HS-5 (cell line): ENCODE data around the gene EIF3D.

Experiments used
- DNase-seq: peaks from one replicate; pipeline ENCODE4 v3.0.0-alpha.2; 2012; ENCODE audit warnings: low read depth

The EIF3D gene, protein sequence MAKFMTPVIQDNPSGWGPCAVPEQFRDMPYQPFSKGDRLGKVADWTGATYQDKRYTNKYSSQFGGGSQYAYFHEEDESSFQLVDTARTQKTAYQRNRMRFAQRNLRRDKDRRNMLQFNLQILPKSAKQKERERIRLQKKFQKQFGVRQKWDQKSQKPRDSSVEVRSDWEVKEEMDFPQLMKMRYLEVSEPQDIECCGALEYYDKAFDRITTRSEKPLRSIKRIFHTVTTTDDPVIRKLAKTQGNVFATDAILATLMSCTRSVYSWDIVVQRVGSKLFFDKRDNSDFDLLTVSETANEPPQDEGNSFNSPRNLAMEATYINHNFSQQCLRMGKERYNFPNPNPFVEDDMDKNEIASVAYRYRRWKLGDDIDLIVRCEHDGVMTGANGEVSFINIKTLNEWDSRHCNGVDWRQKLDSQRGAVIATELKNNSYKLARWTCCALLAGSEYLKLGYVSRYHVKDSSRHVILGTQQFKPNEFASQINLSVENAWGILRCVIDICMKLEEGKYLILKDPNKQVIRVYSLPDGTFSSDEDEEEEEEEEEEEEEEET

DNA sequence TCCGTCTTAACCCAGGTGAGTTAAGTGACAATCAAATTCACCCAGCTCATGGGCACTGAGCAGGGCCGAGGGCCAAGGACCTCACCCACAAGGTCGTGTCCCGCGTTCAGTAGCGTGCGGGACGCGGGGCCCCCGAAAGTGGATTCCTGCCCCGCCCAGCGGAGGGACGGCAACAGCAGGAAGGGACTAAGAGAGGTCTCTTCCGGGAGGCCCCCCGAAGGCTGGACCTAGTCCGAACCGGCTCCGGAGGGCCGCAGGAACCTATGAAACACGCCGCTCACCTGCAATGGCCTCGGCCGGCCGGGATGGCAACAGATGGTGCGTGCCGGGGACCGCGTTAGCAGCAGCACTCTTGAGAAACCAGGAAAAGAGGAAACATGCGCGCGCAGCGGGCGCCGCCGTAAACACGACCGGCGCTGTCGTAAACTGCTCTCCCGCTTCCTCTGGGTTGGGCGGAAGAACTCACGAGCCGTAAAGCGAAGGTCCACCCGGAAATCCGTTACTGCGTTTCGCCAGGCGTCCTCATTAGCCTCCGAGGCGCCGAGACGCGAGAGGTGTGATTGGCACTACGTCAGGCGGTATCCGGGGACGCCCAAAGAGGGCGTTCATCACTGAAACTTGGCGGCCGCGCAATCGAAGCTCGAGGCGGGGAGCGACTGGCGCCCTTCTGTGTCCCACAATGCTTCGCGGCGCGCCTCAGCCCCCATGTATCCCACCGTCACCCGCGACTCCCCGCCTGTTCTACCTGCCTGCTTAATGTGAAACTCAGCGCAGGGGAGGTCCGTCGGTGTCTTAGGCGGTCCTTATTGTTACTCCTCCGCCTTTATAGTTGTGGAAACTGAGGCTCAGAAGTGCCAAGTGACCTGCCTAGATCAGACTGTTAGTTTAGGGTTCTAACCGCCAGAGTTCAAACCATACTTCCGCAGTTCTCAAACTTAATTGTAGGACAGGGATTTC, at the start of gene EIF3D:
Gene EIF3D (minus strand): TSS at position 372 of the 957 bp plus-strand sequence. CDS start 3,045 bp downstream, outside the sequence.
- DNase-seq: peak; percentile 96

DNA sequence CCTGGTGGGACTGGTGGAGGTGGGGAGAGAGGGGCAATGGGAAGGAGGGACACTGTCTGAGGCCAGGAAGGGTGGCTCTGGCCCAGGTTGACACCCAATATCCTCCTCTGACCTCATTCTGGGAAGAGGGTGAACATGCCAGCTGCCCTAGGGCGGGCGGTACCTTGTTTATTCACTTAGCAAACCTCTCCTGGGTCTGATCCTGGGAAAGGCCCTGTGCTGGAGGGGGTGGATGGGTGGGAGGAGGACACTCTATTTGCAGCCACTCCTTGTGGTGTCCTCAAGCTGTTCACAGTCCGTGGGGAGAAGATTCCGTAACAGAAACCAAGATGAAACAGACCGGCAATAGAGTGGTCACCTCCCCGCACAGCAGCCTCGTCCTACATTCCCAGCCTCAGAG, 49.7 kb upstream of the EIF3D start:
- no peak for DNase-seq

DNA sequence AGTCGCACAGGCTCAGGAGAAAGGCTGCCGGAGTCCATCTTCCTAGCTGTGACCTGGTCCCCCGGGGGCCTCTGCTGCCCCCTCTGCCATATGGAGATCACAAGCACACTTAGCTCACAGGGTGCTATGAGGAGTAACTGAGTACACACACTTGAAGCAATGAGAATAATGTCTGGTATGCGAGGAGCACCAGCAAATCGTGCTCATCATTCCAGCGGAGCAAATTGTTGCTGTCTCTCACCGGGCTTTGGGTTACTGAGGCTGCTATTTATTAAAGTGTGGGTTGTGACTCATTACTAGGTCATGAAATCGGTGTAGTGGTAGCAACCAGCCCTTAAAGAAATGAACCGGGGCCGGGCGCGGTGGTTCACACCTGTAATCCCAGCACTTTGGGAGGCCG, 48.1 kb upstream of the EIF3D start:
- DNase-seq: peak; percentile 90

DNA sequence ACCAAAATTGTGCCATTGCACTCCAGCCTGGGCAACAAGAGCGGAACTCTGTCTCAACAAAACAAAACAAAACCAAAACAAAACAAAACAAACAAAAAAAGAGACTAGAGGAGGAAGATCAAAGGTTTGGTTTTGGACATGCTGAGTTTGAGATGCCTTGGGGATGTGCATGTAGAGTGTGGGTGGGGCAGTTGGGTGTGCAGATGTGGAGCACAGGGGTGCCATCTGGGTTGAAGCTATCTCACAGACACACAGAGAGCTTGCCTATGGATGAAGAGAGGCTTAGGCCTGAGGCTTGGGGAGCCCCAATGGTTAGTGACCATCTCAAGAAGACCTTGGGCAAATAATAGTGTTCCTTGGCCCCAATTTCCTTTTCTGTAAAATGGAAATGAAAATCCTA, 45.8 kb upstream of the EIF3D start:
- no peak for DNase-seq

DNA sequence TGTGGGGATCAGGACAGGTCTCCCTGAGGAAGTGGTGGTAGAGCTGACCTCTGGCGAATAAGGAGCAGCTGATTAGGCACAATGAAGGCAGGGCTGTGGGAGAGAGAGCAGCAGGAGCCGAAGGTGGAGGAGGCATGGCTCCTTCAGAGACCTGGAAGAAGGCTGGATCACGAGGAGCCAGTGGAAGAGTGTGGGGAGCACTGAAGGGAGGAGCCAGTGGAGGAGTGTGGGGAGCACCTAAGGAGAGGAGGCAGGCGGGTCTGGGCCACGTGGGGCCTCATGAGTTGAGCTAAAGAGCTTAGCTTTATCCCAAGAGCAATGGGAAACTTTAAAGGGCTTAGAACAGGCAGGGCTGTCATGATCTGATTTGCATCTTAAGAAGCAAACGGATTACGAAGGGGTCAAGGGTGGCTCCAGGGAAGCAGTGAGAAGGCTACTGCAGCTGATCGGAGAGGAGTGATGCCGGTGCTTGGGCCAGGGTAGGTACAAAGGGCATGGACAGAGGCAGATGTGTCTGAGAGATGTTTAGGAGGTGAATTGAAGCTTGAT, 44.9 kb upstream of the EIF3D start:
- DNase-seq: no peak

DNA sequence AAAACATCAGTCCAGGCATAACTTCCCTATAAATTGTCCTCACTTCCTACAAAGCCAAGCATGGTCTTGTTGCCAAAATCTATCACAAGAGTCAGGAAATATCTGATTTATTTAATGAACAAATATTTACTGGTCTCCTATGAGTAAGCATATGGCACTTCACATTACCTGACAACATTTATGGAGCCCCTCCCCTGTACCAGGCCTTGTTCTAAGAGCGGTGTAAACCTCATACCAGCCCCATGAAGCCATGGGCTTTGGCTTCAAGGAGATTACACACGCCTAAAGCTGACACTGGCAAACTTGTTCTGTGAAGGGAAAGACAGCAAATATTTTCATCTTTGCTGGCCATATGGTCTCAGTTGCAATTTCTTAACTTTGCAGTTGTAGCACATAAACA, 43.0 kb upstream of the EIF3D start:
- no peak for DNase-seq

DNA sequence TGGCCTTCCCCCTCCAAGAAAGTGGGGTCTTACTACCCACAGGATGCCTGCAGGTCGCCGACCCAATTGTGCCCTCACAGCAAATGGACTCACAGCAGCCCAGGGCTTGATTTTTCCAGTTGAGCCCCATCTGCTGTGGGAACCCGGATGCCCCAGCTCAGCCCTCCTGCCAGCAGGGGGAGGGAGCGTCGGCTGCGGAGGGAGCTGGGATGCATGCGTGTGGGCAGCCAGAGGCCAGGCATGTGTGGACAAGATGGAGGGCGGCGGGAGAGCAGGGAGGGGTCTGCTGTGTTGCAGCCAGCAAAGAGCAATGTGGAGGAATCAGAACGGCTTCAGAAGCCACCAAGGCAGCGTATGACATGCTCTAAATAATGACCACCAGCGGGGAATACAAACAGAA, 41.0 kb upstream of the EIF3D start:
- DNase-seq: no peak

DNA sequence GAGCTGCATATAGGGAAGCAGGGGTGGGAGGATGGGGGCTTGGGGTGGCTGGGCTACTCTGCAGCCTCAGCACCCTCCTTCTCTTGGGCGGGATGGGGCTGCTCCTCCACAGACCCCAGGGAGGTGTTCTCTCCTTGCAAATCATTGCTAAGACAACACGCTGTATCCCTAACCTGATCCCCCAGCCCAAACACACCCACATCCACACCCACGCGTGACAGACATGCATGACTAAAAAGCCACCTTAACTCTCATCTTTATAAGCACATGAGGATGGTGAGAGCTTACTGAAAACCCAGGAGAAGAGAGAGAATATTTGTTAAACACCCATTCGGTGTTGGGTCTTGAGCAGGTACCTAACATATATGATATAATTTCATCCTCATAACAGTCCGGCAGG, 39.9 kb upstream of the EIF3D start:
- DNase-seq: no peak

DNA sequence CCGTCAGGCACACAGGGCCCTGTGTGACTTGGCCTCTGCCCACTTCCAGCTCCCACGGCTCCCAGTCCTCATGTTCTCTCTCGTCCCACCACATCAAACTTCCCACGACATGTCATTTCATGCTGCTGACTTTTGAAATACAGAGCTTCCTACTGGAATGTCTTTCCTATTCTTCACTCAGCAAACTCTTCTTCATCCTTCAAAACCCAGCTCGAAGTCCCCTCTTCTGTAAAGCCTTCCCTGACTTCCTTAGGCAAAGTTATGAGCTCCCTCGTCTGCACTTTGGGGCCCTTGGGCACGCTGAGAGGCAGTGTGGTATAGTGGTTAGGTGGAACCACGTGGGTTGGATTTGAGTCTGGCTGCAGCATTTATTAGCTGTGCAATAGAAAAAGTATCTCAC, 37.8 kb upstream of the EIF3D start:
- no peak for DNase-seq

DNA sequence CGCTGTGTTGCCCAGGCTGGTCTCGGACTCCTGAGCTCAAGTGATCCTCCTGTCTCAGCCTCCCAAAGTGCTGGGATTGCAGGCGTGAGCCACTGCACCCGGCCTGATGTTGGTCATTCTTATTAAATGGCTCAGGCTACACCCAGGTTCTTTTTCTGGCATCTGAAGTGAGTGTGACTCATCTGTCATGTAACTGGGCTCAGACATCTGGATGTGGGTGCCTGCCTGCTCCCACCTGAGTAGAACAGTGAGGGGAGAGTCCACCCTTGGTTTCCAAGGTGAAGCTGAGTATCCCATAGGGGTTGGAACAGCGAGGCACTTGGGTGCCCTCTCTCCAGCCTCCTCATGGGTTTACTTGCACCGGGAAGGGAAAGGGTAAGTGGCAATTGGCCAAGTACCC, 36.7 kb upstream of the EIF3D start:
- no peak for DNase-seq

DNA sequence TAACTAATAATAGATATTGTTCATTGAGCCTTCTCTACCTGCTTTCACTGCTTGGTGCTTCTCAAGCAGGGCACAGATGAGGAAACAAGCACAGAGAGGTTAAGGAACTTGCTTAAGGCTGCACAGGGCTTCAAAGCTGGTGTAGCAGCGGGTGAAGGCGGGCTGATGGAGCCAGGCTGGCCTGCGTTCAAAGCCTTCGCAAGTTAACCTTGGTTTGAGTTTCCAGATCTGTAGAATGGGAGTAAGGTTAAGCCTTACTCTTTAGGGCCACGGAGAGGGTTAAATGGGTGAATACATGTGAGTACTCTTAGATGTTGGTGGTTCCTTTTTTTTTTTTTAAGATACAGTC, 36.2 kb upstream of the EIF3D start:
- no peak for DNase-seq

DNA sequence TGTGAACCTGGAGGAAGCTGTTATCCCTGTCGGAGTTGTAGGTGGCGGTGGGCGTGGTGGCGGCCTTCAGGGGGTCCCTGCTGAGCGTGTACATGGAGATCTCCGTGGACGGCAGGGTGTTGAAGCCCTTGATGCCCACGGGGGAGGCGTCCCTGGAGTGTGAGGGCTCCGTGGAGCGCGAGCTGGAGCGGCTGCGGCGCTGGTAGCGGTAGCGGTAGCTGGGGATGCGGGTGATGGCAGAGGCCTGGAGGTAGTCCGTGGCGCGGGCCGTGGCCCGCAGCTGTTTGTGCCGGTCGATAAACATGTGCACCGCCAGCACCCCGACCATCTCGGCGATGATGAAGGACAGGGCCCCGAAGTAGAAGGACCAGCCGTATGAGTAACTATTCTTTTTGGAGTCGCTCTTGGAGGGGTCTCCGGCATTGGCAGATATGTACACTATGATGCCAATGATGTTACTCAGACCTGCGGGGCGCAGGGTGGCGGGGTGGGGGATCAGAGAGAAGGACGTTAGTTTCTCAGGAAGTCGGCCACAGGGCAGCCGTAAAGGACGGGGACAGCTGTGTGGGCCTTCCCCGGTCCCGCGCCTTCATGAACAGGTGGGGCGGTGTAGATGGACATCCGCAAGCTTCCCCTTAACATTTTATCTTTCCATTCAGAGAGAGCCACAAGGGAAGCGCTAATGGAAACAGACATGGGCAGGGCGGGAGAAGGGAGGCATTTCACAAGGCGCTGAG, 35.6 kb upstream of the EIF3D start:
- DNase-seq: no peak

DNA sequence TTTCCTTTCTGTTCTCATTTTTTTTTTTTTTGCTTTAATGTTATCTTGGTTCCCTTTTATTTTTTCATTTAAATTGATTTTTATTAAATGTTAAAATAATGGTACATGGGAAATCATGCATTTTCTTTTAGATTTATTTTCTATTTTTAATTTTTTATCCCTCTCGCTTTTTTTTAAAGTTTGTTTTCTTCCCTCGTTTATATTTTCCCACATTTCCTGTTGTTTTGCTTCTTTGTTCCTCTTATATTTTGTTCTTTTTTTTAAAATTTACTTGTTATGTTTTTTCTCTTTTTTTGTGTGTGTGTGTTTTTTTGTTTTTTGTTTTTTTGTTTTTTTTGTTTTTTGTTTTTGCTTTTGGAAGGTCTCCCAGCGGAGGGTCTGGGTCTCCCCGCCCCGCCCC, 34.9 kb upstream of the EIF3D start:
- no peak for DNase-seq

DNA sequence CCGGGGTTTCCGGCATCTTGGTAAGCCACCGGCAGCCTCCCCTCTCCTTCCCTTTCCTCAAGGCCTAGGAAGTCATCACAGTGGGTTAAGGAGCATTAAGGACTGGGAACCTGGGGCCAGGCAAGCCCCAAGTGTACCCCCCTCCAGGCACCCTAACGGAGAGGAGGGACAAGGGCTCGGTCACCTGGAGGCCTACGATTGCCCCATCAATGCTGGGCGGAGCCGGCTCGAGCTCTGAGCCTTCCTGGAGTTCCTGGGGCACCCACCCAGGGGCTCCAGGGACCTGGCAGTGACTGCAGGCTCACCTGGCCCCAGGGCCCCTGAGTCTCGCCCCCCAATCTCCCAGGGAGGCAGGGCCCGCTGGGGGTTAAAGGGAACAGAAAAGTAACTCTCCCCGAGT, 34.5 kb upstream of the EIF3D start:
- no peak for DNase-seq

DNA sequence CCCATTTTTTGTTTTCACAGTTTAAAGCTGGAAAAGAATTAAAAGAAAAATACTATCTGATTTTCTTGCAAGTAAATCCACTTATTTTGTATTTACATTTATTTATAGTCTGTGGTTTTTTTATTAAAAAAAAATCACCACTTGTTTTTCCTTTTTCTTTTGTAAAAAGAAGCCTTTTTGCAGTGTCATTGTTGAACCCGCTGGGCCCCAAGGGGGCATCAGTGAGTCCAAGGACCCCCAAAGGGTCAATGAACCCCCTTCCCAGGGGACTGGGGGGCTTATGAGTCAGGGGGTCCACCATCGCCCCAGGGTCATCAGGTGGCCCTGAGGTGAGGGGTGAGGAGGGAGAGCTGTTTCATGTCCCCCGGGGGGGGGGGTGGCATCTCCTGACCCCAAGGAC, 34.0 kb upstream of the EIF3D start:
- DNase-seq: no peak

DNA sequence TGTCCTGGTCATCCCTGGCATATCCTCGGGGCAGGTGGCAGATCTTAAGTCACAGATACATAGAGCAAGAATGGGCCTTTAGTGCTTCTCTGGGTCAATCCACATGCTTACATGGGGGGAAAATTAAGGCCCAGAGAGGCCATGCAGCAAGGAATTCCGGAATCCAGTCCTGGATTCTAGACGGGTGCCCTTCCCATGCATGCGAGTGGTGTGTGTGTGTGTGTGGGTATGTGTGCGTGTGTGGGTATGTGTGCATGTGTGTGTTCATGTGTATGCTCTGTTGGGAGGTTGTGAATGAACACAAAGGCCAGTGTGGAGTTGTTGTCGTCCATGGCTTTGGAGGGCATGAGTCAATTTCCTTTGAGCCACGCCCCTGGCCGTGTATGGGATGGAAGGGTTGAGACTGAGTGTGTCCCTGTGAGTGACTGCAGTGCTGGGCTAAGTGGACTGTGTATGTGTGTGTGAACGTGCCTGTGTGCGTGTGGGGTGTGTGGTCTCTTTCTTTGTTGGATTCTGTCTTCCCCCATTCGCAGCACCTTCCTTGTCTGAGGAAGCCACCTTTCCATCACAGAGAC, 33.4 kb upstream of the EIF3D start:
- no peak for DNase-seq

DNA sequence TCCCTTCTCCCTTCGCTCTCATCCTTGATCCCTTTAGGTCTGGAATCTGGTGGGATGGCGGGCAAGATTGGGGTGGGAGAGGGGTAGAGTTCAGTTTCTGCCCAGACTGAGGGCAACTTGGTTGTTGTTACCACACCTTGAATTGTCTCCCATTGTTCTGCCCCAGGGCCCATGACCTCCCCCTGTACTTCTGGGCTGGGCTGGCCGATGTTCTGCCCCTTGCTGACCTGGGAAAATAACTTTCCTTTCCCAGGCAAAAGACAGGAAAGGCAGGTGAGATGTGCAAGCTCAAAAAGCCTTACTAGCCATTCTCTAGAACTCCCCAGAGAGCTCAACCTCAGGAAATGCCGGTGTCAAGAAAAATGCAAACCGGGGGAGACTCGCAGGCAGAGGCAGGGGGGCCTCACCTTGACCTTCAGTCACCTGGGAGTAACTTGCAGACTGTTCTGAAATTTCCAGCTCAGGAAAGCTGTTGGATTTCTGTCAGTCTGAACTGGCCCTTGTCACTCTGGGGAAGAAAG, 32.4 kb upstream of the EIF3D start:
- DNase-seq: no peak

DNA sequence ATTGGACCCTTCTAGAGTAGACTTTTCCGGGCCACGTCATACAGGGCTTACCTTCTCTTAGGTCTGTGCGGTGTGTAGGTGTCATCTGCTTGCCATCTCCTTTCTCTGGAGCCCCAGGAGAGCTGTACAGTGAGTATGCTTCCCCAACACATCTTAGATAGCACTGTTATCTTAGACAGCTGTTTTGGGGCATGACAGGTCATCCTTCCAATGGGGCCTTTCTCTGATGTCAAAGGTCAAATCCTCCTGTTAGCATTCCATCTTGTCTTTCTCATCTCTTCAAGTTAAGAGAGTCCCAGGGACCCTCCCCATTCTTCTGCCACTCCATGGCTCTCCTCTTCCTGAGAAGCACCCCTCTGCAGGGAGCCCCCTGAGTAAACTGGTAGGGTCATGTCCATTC, 31.0 kb upstream of the EIF3D start:
- DNase-seq: no peak

DNA sequence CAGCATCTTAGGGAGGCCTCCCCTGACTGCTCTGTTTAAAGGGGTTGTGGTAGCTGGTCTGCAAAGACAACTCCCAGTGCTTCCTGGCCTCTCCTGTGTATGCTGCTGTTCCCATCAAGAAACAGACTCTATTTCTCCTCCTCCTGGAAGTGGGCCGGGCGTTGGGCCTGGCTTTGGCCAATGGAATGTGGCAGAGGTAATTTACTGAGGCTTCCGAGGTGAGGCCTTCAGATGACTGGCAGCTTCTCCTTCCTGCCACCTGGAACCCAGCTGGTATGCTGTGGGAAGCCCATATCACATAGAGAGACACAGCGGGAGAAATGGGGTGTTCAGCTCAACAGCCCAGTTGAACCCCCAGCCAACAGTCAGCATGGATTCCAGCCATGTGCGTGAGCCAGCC, 25.1 kb upstream of the EIF3D start:
- no peak for DNase-seq

DNA sequence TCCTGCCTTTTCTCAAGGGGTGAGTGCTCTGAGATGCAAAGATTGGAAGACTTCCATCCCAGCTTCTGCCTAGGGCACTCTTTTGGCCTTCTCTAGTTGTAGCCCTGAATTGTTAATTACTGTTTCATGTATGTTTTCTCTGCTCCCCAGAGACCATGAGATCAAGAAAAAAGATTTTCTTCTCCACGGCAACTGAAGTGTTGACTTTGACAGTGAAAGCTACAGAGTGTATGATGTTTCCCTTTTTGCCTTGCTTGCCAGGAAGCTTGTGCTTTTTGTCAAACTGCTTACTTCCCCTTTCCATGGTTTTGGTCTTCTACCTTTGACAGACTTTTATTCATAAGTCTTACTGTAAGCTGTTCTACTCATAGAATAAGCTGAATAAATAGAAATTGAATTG, 23.3 kb upstream of the EIF3D start:
- DNase-seq: no peak

DNA sequence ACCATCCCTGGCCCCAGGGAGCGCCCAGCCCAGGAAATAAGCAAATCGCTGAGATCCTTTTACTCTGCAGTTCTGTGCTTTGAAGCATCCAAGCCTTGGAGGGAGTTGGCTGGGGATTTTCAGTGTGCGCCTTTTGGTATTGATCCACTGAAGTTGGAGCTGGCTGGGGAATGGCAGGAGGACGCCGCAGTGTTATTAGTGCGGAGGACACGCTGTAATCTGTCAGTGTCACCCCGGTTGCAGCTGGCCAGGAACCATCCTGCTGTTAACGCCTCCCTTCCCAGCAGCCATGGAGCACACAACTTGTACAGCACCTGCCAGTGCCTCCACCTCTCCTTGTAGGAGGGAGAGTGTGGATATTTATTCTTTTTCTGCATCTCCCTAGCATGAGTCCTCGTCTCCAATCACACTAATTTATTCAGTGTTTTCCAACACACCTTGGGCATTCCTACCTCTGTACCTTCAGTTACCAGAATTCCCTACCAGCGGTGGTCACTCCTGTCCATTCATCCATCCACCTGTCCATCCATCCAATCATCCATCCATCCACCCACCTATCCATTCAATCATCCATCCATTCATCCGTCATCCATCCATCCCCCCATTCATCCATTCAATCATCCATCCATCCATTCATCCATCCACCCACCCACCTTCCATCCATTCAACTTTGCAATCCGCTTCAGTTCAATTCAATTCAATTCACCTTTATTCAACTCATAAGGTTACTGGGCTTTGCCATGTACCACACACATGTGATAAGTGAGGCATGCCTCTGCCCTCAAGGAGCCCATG, 21.9 kb upstream of the EIF3D start:
- DNase-seq: no peak
